Bronchial epithelial cell (primary cell): ENCODE data around the gene SLIT3. TPM values are rescaled to one million over a fixed set of nuclear protein-coding genes. Genes with fewer than 3 reads are reported as not detected.

Experiments
- DNase-seq: peaks from one replicate; pipeline ENCODE4 v3.0.0-alpha.2; 2010; ENCODE audit warnings: low read depth
- FAIRE-seq: peaks from 2 replicates; lab custom pipeline; 2011; peaks lifted over from hg19 to GRCh38; lab: Jason Lieb, UNC
- H3K27me3 ChIP-seq: 2 replicates; pipeline ENCODE4 v1.5.1; 2011; ENCODE audit warnings: low read length; ENCODE audit not compliant: control insufficient read depth, insufficient read depth
- H3K36me3 ChIP-seq: 2 replicates; pipeline ENCODE4 v1.5.1; 2011; ENCODE audit warnings: low read length; ENCODE audit not compliant: control insufficient read depth, insufficient read depth
- H3K4me3 ChIP-seq: 2 replicates; pipeline ENCODE4 v1.5.1; 2011; ENCODE audit warnings: mild to moderate bottlenecking, low read depth, low read length, control low read depth
- CTCF ChIP-seq: IDR thresholded peaks from 2 replicates; pipeline ENCODE4 v1.5.1; 2011; ENCODE audit warnings: mild to moderate bottlenecking, moderate library complexity, low read length, control low read depth, inconsistent platforms; ENCODE audit not compliant: insufficient read depth, severe bottlenecking
- total RNA-seq: library from RNA; depleted of rRNA; stranded (reverse); fragments of >200 nt; gene quantifications from 2 replicates; pipeline ENCODE4 v1.2.1, GENCODE V29; 2014

The SLIT3 gene
- total RNA-seq, 1 donor from 2014 or later, result 0.79 TPM

GRCh38 chr5:168843277-168844015, 457.5 kb downstream of the SLIT3 start:
- Histone ChIP-seq H3K27me3 (peaks cover 19% of the 10 kb centered on the region), H3K4me3 (no peak overlapping the region), H3K36me3 (no peaks in the 10 kb centered on the region)
- no peak for TF ChIP-seq CTCF
- FAIRE-seq, result no peak
- no peak for DNase-seq

- Histone ChIP-seq H3K4me3 (no peak overlapping the region), H3K36me3 (no peaks in the 10 kb centered on the region), H3K27me3 (peaks cover 15% of the 10 kb centered on the region)
- FAIRE-seq (peak; percentile 60), DNase-seq (no peak)
- no peak for TF ChIP-seq CTCF
Observed at GRCh38 chr5:168842571-168843205, 458.3 kb downstream of the SLIT3 start.

GRCh38 chr5:168837852-168838251, 463.1 kb downstream of the SLIT3 start:
- peaks cover 4% of the 10 kb centered on the region for H3K27me3 ChIP-seq

GRCh38 chr5:168836603-168837231, 464.2 kb downstream of the SLIT3 start:
- FAIRE-seq, result no peak
- TF ChIP-seq CTCF, result no peak

More at GRCh38 chr5:168837852-168838251, 463.1 kb downstream of the SLIT3 start:
- no peak overlapping the region for H3K4me3 ChIP-seq
- FAIRE-seq (no peak), DNase-seq (no peak)
- no peaks in the 10 kb centered on the region for H3K36me3 ChIP-seq
- TF ChIP-seq CTCF, result no peak

GRCh38 chr5:168833936-168834335, 467.0 kb downstream of the SLIT3 start:
- no peaks in the 10 kb centered on the region for H3K36me3 ChIP-seq
- no peak overlapping the region for H3K4me3 ChIP-seq
- DNase-seq (no peak), FAIRE-seq (no peak)
- peaks cover 4% of the 10 kb centered on the region for H3K27me3 ChIP-seq
- no peak for TF ChIP-seq CTCF

More at GRCh38 chr5:168836603-168837231, 464.2 kb downstream of the SLIT3 start:
- DNase-seq, result peak; percentile 3
- H3K4me3 ChIP-seq, result no peak overlapping the region
- H3K27me3 ChIP-seq, result peaks cover 4% of the 10 kb centered on the region
- H3K36me3 ChIP-seq, result no peaks in the 10 kb centered on the region
